ENCODE measurements around the gene PRRX1.

DNA sequence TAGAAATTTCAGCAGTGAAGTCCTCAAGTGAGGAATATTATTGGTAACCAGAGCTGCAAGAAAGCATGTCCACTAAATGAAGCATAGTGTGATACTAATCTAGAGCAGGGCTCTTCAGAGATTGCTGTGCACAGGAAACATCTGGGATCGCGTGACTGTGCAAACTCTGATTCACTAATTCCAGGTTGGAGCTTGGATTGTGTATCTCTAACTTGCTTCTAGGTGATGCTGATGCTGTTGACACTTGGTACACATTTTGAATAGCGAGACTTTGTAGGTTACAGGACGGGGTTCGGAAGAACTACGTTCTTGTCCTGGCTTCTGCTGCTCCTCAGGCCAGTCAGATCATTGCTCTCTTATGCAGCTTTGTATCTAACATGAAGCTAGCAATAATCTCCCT lies 66.5 kb downstream of the PRRX1 start:
- TF ChIP-seq, protein P1, sequence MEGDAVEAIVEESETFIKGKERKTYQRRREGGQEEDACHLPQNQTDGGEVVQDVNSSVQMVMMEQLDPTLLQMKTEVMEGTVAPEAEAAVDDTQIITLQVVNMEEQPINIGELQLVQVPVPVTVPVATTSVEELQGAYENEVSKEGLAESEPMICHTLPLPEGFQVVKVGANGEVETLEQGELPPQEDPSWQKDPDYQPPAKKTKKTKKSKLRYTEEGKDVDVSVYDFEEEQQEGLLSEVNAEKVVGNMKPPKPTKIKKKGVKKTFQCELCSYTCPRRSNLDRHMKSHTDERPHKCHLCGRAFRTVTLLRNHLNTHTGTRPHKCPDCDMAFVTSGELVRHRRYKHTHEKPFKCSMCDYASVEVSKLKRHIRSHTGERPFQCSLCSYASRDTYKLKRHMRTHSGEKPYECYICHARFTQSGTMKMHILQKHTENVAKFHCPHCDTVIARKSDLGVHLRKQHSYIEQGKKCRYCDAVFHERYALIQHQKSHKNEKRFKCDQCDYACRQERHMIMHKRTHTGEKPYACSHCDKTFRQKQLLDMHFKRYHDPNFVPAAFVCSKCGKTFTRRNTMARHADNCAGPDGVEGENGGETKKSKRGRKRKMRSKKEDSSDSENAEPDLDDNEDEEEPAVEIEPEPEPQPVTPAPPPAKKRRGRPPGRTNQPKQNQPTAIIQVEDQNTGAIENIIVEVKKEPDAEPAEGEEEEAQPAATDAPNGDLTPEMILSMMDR (IDR thresholded peaks at IDR 0.05): no peak
- no peak for TF ChIP-seq POLR2A (IDR thresholded peaks at IDR 0.05)

All from adrenal gland (tissue), 5 donors.